Neural cell (in vitro differentiated cells): ENCODE results near the gene COLEC12. TPM values are rescaled to one million over a fixed set of nuclear protein-coding genes. Genes with fewer than 3 reads are reported as not detected.

Source experiments
- H2AFZ ChIP-seq: fragments of 200-600, 300-800 bp; sonication (generic), shearing (Covaris generic); 2 replicates; pipeline ENCODE4 v1.6.0; 2014; ENCODE audit warnings: low read depth, mild to moderate bottlenecking, antibody characterized with exemption, low read length, moderate library complexity
- H3F3A ChIP-seq: fragments of 200-600 bp; shearing (Covaris generic); 2 replicates; pipeline ENCODE4 v1.6.1; 2016; ENCODE audit warnings: mild to moderate bottlenecking, moderate library complexity, mixed read lengths, antibody characterized with exemption, low read length; ENCODE audit not compliant: insufficient read depth, poor library complexity, severe bottlenecking
- H3K27ac ChIP-seq: fragments of 200-600, 300-800 bp; sonication (generic), shearing (Covaris generic); 2 replicates; pipeline ENCODE4 v1.5.1; 2014; ENCODE audit warnings: mild to moderate bottlenecking, low read length, moderate library complexity
- H3K27me3 ChIP-seq: fragments of 300-800, 200-600 bp; sonication (generic), shearing (Covaris generic); 2 replicates; pipeline ENCODE4 v1.6.0; 2014; ENCODE audit warnings: mild to moderate bottlenecking, low read depth, low read length, moderate library complexity; ENCODE audit not compliant: insufficient read depth
- H3K36me3 ChIP-seq: fragments of 300-800, 200-600 bp; sonication (generic), shearing (Covaris generic); 2 replicates; pipeline ENCODE4 v1.5.1; 2014; ENCODE audit warnings: mild to moderate bottlenecking, antibody characterized with exemption, low read length, moderate library complexity; ENCODE audit not compliant: insufficient read depth
- H3K4me2 ChIP-seq: fragments of 300-800, 200-600 bp; sonication (generic), shearing (Covaris generic); 2 replicates; pipeline ENCODE4 v1.6.0; 2014; ENCODE audit warnings: mild to moderate bottlenecking, low read length
- H3K4me3 ChIP-seq: fragments of 300-800, 200-600 bp; sonication (generic), shearing (Covaris generic); 2 replicates; pipeline ENCODE4 v1.5.1; 2014; ENCODE audit warnings: mild to moderate bottlenecking, low read length, moderate library complexity
- H3K79me2 ChIP-seq: fragments of 200-600 bp; shearing (Covaris generic); replicated peaks from 2 replicates; pipeline ENCODE4 v1.6.0; 2014; ENCODE audit warnings: mild to moderate bottlenecking, low read length, moderate library complexity; ENCODE audit not compliant: insufficient read depth
- H3K9ac ChIP-seq: fragments of 300-800, 200-600 bp; sonication (generic), shearing (Covaris generic); 2 replicates; pipeline ENCODE4 v1.6.1; 2016; ENCODE audit warnings: mild to moderate bottlenecking, low read length, mixed read lengths
- H3K9me2 ChIP-seq: fragments of 200-600 bp; shearing (Covaris generic); 2 replicates; pipeline ENCODE4 v1.6.1; 2016; ENCODE audit warnings: mild to moderate bottlenecking, low read length, mixed read lengths; ENCODE audit not compliant: insufficient read depth
- H3K9me3 ChIP-seq: fragments of 200-600, 300-800 bp; sonication (generic), shearing (Covaris generic); 2 replicates; pipeline ENCODE4 v1.6.1; 2016; ENCODE audit warnings: mild to moderate bottlenecking, mixed run types, low read length, moderate library complexity, mixed read lengths
- H4K20me1 ChIP-seq: fragments of 200-600 bp; shearing (Covaris generic); 2 replicates; pipeline ENCODE4 v1.6.1; 2016; ENCODE audit warnings: mild to moderate bottlenecking, mixed run types; ENCODE audit not compliant: insufficient read depth
- CTCF ChIP-seq: fragments of 450-650 bp; IDR thresholded peaks from 2 replicates; pipeline ENCODE4 v1.5.1; 2014; ENCODE audit warnings: antibody characterized with exemption, mild to moderate bottlenecking, moderate library complexity; ENCODE audit not compliant: poor library complexity, severe bottlenecking
- EP300 ChIP-seq: fragments of 450-650 bp; conservative IDR thresholded peaks from 2 replicates; pipeline ENCODE4 v1.6.1; 2014; ENCODE audit warnings: antibody characterized with exemption, mild to moderate bottlenecking, moderate library complexity; ENCODE audit not compliant: poor library complexity, severe bottlenecking
- EZH2 ChIP-seq: fragments of 200-600, 300-800 bp; shearing (Covaris generic), sonication (generic); IDR thresholded peaks from 2 replicates; pipeline ENCODE4 v1.6.1; 2014; ENCODE audit warnings: antibody characterized with exemption, low read length, borderline replicate concordance, mild to moderate bottlenecking; ENCODE audit not compliant: insufficient read depth, poor library complexity, severe bottlenecking
- MXI1 ChIP-seq: fragments of 450-650 bp; conservative IDR thresholded peaks from 2 replicates; pipeline ENCODE4 v1.6.1; 2014; ENCODE audit warnings: antibody characterized with exemption, mild to moderate bottlenecking; ENCODE audit not compliant: poor library complexity, severe bottlenecking
- POLR2AphosphoS5 ChIP-seq: IDR thresholded peaks from 2 replicates; pipeline ENCODE4 v1.6.1; 2012
- RAD21 ChIP-seq: fragments of 450-650 bp; conservative IDR thresholded peaks from 2 replicates; pipeline ENCODE4 v1.6.1; 2014; ENCODE audit warnings: antibody characterized with exemption, mild to moderate bottlenecking, moderate library complexity
- SMC3 ChIP-seq: fragments of 450-650 bp; conservative IDR thresholded peaks from 2 replicates; pipeline ENCODE4 v1.6.1; 2014; ENCODE audit warnings: antibody characterized with exemption, mild to moderate bottlenecking, moderate library complexity; ENCODE audit not compliant: poor library complexity
- TAF1 ChIP-seq: IDR thresholded peaks from 2 replicates; pipeline ENCODE4 v1.6.1; 2012; ENCODE audit warnings: low read depth
- polyA plus RNA-seq: library from polyadenylated mRNA; depleted of rRNA; stranded (reverse); fragments of >200 nt; gene quantifications from 2 replicates; pipeline ENCODE4 v1.2.3, GENCODE V29; 2014
- TF ChIP-seq, protein P1 (sequence below): IDR thresholded peaks from 2 replicates; pipeline ENCODE4 v1.6.1; 2012; ENCODE audit warnings: borderline replicate concordance

COLEC12 gene
- polyA plus RNA-seq, 1 donor from 2014 or later: 0.42 TPM

- Histone ChIP-seq H3K9ac (no peak overlapping the region), H3K36me3 (no peaks in the 10 kb centered on the region), H3F3A (no peaks in the 10 kb centered on the region), H3K4me2 (no peak overlapping the region), H3K27ac (no peak overlapping the region), H3K27me3 (no peaks in the 10 kb centered on the region), H3K79me2 (no peaks in the 10 kb centered on the region), H4K20me1 (no peaks in the 10 kb centered on the region), H3K9me2 (no peaks in the 10 kb centered on the region), H3K9me3 (no peaks in the 10 kb centered on the region), H2AFZ (no peak overlapping the region), H3K4me3 (no peak overlapping the region)
- TF ChIP-seq CTCF (no peak), EP300 (no peak), TAF1 (no peak), MXI1 (no peak), RAD21 (no peak), EZH2 (no peak), SMC3 (no peak)
- TF ChIP-seq, protein P1, sequence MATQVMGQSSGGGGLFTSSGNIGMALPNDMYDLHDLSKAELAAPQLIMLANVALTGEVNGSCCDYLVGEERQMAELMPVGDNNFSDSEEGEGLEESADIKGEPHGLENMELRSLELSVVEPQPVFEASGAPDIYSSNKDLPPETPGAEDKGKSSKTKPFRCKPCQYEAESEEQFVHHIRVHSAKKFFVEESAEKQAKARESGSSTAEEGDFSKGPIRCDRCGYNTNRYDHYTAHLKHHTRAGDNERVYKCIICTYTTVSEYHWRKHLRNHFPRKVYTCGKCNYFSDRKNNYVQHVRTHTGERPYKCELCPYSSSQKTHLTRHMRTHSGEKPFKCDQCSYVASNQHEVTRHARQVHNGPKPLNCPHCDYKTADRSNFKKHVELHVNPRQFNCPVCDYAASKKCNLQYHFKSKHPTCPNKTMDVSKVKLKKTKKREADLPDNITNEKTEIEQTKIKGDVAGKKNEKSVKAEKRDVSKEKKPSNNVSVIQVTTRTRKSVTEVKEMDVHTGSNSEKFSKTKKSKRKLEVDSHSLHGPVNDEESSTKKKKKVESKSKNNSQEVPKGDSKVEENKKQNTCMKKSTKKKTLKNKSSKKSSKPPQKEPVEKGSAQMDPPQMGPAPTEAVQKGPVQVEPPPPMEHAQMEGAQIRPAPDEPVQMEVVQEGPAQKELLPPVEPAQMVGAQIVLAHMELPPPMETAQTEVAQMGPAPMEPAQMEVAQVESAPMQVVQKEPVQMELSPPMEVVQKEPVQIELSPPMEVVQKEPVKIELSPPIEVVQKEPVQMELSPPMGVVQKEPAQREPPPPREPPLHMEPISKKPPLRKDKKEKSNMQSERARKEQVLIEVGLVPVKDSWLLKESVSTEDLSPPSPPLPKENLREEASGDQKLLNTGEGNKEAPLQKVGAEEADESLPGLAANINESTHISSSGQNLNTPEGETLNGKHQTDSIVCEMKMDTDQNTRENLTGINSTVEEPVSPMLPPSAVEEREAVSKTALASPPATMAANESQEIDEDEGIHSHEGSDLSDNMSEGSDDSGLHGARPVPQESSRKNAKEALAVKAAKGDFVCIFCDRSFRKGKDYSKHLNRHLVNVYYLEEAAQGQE: no peak
Observed at GRCh38 chr18:399631-400135, 100.8 kb downstream of the COLEC12 start.

DNA sequence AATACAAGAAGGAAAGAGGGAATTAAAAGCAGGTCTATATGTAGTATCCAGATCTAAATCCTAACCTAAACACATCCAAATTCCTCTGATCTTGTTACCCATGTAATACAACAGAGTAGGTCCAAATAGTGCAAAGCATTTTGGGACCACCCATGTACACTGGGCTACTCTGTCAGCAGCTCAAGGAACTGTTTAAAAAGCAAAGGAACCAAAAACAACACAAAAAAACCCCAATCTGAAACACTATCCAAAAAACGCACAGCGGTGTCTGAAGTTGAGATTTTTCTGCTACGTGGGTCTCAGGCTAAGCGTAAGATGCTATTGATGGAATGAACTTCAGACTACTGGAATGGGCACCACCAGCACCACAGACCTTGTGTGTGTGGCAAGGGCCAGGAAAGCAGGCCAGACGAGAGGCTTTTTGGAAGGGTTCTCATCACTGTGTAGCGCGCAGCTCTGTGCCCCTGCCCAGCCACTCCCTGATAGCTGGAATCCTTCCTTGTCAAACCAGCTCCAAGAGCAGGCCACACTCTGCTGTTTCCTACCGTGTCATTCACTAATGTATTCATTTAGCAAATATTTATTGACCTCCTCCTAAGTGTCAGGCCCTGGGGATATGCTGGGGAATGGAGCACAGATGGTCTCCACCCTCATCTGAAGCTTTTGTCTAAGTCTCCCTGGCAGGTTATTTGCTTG lies 101.4 kb downstream of the COLEC12 start:
- H3K27ac ChIP-seq: no peak overlapping the region

More for the DNA sequence above, 101.4 kb downstream of the COLEC12 start:
- H3K4me2 ChIP-seq: no peak overlapping the region
- H3F3A ChIP-seq: no peaks in the 10 kb centered on the region
- H3K9me2 ChIP-seq: no peaks in the 10 kb centered on the region
- H3K79me2 ChIP-seq: no peaks in the 10 kb centered on the region
- no peaks in the 10 kb centered on the region for H3K27me3 ChIP-seq
- no peak overlapping the region for H3K4me3 ChIP-seq
- no peak overlapping the region for H2AFZ ChIP-seq
- no peaks in the 10 kb centered on the region for H3K9me3 ChIP-seq
- no peaks in the 10 kb centered on the region for H4K20me1 ChIP-seq
- no peak overlapping the region for H3K9ac ChIP-seq
- no peaks in the 10 kb centered on the region for H3K36me3 ChIP-seq
- no peak for TF ChIP-seq EZH2
- no peak for TF ChIP-seq EP300
- TF ChIP-seq, protein P1: no peak
- no peak for TF ChIP-seq MXI1
- no peak for TF ChIP-seq RAD21
- TF ChIP-seq TAF1: no peak
- no peak for TF ChIP-seq CTCF
- TF ChIP-seq SMC3: no peak
- TF ChIP-seq POLR2AphosphoS5: no peak
